Measurements from ENCODE around the gene RPS6KA5. TPM values are rescaled to one million over a fixed set of nuclear protein-coding genes. Genes with fewer than 3 reads are reported as not detected.
"Not testable (repeated sequence)": the region's sequence is repeated elsewhere in the genome, so short reads cannot be mapped to it uniquely, and the experiment has no call there.

RPS6KA5 gene
- polyA plus RNA-seq, 12 donors = 6.0 to 14.3 (median 8.7) TPM; not detected in 1

DNA sequence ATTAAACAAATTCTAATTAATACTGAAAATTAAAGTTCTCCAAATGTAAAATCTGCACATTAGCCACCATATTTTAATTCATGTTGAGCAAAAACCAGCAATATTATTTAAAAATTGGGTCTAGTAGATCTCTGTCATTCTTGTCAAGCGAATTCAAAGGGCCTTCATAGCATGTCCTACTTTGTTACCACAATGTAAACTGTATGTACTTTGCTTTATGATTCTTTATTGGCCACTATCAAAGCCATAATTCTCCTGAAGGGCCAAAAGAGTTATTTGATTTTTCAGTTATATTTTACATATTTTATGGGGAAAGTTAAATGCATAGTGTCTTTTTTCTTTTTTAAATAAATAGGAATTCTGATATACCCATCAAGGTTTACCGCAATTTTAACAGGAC is 117.9 kb downstream of the RPS6KA5 start:
- no peak for DNase-seq

DNA sequence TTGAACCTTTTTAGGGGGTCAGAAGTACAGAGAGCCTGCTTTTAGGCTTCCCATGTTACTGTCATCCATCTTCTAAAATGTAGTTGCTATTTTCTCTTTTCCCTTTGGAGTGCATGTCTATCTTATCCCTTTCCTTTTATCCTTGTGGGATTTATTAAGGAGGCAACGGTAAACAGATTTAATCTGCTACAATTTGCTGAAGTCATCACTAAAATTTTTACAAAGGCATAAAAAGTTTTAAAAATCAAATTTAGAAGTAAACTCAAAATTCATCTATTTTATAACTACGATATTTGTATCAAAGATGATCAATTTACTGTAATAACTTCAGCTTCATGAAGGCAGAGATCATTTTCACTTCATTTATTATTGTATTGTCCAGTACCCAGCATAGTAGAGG is 118.7 kb downstream of the RPS6KA5 start:
- no peak for DNase-seq

DNA sequence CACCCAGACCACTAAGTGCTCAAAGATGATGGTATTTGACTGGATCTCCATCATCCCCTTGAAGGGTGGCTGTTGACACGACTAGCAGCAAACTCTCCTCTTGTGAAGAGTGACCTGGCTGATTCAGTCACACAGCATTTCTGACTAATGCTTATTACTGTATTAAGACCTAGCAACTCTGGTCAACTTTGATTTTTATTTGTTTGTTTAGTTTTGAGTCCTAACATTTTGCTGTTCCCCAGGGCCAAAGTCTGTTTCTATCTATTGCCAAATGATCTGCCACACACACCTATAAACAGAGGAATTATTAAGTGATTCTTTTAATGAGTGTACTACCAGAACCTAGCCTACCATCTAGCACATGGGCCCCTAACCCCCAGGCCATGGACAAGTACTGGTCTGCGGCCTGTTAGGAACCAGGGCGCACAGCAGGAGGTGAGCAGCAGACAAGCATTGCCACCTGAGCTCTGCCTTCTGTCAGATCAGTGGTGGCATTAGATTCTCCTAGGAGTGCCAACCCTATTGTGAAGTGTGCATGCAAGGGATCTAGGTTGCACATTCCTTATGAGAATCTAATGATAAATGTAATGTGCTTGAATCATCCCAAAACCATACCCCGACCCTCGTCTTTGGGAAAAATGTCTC is 120.0 kb downstream of the RPS6KA5 start:
- DNase-seq = no peak

DNA sequence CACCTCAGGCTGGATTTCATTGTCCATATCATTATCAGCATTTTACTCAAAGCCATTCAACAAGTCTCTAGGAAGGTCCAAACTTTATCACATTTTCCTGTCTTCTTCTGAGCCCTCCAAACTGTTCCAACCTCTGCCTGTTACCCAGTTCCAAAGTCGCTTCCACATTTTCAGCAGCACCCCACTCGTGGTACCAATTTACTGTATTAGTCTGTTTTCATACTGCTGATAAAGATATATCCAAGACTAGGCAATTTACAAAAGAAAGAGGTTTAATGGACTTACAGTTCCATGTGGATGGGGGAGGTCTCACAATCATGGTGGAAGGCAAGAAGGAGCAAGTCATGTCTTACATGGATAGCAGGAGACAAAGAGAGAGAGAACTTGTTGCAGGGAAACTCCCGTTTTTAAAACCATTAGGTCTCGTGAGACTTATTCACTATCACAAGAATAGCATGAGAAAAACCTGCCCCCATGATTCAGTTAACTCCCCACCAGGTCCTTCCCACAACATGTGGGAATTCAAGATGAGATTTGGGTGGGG is 121.1 kb downstream of the RPS6KA5 start:
- not testable (repeated sequence) for DNase-seq

DNA sequence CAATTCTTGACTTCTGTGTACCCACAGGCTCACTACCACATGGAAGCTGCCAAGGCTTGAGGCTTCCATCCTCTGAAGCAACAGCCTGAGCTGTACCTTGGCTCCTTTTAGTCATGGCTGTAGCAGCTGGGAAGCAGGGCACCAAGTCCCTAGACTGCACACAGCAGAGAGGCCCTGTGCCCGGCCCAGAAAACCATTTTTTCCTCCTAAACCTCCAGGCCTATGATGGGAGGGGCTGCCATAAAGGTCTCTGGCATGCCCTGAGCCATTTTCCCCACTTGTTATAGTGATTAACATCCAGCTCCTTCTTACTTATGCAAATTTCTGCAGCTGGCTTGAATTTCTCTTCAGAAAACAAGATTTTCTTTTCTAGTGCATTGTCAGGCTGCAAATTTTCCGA is 121.8 kb downstream of the RPS6KA5 start:
- DNase-seq = no peak

DNA sequence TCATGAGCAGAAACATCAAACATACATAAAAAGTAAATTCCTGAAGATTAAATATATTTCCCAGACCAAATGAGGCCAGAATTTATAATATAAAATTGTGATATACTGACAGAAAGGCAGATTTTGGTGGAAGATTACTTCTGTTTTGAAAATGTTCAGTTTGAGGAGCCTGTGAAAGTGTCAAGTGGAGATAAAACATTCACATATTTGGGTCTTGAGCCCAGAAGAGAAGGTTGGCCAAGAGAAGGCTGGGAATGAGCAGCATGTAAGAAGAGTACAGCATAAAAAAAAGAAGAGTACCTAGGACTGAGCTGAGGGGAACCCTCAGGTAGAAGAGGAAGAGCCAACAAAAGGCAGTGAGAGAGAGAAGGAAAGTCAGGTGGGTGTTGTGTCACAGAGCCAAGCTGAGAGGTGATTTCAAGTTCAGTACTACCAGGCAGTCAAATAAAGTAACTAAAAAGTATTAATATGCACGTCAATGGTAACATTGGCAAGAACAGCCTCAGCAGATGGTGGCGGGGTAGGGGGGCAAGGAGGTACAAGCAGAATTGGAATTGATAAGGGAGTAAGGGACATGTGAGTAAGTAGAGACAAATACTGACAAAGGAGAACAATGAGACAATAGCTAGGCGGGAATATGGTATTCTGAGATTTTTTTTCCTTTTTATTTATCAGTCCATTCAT is 123.5 kb downstream of the RPS6KA5 start:
- DNase-seq = no peak

DNA sequence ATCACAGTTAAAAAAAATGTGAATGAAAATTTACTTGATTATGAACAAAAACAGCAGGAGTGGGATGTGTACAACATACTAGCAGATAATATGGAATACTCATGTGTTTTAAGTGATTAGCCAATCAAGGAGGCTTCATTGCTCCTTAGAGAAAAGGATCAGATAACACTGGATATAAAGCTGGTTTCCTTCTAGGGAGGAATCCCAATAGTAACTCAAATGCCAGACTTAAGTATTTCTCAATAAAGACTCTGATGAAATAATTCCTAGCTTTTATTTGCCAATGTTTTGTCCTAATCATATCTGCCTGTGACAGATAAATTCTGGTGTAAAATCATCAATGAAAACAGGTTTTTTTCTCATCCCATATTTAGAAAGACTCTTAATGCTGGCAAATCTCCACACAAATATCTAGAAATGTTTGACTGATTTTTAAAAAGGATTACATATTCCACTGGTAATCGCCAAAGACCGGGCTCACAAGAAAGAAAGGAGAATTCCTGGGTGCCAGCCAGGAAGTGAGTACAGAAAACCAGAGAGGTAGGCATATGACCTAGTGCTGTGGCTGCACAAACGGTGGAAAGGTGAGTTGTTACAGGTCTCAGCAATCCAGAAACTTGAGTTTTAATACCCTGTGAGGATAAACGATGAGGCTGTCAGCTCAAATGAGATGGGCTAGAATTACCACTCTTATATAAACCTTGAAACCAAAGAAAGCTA is 135.7 kb downstream of the RPS6KA5 start:
- DNase-seq = no peak

DNA sequence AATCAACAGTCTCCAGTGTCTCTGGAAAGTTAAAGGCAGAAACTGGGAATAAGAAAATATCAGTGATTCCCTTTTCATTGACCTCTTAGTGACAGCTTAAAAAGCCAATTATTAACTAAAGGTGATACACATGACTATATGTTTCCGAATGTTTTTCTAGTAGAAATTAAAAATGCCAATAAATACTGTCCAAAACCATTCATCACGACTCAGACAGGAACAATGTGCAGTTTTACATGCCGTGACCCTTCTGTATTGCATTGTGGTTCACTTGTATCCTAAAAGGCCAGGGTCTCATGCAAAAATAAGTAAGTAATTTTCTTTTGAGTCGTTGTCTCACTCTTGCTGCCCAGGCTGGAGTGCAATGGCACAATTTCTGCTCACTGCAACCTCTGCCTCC is 138.3 kb downstream of the RPS6KA5 start:
- no peak for DNase-seq

DNA sequence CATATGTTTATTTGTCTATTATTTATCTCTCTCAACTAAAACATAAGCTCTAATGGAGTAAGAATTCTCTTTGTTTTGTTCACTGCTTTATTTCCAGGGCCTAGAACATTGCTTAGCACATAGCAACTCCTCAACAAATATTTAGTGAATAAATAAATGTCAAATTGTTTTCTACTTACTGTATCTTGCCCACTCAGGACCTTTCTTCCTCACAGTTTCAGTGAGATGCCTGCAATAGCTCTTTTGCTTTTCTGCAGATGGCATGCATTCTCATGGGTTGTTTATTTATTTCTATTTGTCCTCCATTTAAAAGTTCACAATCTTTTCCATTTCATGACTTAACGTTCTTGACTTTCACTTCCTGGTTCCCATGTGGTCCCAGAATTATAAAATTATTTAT is 149.3 kb downstream of the RPS6KA5 start:
- DNase-seq = no peak

DNA sequence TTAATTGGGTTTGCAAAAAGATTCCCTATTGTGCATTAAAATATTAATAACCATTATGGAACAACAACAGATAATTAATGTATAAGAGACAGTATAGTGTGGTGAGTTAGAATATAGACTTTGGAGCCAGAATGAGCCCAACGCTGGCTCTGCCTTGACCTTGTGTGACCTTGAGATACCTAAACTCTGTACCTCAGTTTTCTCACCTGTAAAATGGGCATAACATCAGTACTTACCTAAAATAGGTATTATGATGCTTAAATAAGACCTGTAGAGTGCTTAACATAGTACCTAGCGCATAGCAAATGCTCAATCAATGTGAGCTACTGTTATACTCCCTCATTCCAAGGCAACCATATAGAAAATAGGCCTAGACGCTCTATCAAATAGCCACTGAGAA is 153.3 kb downstream of the RPS6KA5 start:
- no peak for DNase-seq

DNA sequence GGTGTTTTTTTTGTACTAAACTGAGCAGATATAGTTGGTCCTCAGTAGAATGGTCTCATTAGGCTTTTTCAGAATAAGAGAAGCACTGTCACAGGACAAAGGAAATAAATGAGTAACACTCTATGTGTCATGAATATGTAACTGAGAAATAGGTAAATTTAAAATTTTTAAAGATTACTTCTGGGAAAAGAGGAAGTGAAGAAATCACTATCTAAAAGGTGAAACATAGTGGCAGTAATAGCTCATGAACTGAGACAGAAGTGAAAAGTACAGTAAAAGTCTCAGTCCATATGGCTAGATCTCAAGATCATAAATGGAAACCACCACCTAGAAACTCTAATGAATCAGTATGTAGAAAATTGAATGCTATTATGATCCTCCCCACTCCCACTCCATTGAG is 154.9 kb downstream of the RPS6KA5 start:
- DNase-seq = no peak

DNA sequence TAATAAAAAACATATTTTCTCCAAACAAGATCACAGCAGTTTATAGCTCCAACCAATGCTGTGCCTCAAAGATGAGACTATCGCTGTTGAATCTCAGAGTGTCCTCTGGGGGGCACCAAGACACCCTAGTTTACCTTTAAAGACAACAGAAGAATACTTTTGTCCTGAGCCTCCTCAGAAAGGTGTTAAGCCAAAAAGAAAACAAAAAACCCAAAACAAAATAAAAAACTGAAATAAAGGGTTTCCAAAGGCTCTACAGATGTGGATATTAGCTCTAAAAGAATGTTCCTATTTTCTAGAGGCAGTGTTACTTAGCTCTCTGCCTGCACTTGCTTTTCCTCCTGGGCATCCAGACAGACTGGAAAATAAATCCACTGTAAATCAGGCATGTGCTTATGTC is 157.3 kb downstream of the RPS6KA5 start:
- peak; percentile 67 for DNase-seq

DNA sequence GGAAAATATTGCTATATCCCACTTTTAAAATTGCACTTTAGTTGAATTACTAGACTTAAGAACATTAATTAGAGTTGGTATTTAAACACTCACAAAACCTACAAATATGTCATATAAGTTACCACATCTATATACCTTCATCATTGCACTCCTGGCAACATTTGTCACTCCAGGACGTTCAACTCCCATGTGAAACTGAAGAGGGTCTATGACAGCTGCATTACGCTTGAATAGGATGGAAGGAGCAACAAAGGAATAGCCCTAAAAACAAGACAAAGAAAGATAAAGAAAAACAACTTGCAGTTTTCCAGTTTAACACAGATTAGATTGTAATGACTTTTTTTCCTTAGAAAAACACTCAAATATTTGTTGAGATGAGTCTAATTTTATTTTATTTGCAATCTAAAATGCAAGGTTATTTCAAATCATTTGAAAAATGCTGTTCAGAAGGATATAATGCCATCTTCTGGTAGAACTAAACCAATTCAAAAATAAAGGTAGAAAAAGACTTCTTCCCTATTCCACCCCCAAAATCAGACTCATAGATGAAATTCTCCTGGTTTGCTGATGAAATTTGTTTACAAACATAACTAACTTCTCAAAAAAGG is 159.9 kb downstream of the RPS6KA5 start:
- DNase-seq = no peak

DNA sequence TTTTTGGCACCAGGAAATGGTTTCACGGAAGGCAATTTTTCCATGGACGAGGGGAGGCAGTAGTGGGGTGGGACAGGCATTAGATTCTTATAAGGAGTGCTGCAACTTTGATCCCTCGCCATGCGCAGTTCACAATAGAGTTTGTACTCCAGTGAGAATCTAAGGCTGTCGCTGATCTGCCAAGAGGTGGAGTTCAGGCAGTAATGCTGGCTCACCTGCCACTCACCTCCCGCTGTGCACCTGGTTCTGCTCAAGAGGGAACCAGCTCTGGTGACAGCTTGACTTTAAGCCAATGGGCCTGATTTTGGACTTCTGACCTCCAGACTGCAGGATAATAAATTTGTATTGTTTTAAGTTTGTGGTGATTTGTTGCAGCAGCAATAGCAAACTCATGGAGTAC is 163.4 kb downstream of the RPS6KA5 start:
- no peak for DNase-seq

DNA sequence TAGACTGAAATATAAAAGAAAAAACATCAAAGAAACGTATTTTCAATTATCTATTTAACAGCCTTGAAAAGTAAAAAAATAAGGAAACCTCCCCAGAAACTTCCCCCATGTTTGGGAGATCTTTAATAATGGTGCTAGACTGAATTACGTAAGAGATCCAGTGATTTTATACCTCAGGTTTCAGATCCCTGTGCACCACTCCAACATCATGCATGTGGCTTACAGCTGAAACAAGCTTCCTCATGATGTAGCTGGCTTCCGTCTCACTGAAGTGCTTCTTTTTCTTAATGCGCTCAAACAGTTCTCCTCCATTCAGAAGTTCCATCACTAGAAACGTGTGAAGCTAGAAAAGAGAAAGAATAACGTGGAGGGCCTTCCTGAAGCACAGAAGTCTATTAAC is 166.2 kb downstream of the RPS6KA5 start:
- no peak for DNase-seq

DNA sequence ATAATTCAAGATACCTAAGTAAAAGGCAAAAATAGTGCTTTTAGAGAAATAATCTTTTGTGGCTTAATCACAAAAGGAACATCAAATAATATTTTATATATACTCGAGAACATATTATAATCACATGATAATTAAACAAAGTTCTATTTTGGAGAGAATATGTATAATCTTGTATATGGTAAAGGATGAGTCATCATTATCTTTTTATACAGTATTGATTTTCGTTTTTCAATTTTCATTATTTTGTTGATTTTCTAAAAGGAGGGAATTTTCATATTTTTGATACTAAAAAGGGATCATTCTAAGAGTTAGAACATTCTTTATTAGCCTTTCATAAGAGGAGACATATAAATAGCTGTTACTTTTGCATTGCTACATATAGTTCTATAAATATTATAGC is 166.9 kb downstream of the RPS6KA5 start:
- no peak for DNase-seq

DNA sequence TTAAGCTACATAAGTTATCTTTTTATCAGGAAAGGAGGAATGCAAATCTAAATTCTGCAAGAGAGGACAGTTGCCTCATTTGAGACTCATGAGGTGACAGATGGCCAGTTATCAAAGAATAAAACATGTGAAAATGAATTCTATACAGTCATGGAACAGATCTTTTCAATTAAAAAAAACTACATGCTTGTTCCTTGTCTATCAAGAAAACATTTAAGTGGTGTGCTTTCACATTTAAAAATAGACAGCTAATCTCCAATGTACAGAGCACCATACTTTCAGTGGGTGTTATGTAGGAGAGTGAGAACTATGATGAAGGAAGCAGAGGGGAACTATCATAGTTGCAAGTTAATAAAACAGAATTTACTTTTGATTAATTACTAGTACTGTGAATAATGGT is 167.5 kb downstream of the RPS6KA5 start:
- no peak for DNase-seq

DNA sequence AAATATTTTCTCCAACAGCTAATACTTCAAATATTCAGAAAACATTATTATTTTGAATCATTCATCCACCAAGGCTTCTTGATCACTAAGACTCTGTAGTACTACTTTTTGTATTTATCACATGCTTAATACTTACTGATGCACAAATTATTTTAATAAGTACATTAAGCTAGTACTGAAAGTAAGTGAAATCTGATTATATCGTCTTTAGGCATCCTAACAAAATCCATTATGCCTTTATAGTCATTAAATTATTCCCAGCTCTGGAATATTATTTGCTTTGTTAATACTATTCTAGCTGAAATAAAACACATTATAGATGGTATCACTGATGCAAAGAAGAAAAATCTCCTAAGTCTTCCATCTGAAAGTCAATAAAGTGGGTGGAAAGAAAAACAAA is 169.1 kb downstream of the RPS6KA5 start:
- DNase-seq = no peak

DNA sequence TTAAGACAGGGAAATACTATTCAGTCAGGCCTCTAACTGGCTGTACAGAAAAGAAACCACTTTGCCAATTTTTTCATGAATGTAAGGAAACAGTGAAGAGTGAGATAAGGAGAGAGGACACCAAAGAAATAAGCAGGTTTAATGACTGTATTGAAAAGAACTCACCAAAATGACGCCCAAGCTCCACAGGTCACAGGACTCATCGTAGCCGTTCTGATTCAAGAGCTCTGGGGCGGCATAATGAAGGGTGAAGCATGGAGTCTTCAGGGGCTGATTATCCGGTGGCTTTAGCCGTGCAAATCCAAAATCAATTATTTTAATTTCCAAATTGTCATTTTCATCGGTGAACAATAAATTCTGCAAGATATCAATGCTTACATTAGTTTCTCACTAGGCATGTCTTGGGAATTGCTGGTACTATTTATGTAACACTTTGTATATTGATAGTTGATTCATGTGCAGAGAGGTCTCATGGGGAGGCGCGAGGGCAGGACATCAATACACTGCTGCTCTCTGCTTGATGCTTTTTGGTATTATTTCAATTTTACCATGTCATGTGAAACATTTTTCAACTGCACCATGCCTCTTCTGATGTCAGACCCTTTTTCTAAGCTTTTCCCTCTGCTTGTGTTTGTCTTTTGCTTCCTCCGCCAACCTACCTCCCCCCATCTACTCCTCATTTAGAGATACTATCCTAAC is 170.0 kb downstream of the RPS6KA5 start:
- DNase-seq = no peak

DNA sequence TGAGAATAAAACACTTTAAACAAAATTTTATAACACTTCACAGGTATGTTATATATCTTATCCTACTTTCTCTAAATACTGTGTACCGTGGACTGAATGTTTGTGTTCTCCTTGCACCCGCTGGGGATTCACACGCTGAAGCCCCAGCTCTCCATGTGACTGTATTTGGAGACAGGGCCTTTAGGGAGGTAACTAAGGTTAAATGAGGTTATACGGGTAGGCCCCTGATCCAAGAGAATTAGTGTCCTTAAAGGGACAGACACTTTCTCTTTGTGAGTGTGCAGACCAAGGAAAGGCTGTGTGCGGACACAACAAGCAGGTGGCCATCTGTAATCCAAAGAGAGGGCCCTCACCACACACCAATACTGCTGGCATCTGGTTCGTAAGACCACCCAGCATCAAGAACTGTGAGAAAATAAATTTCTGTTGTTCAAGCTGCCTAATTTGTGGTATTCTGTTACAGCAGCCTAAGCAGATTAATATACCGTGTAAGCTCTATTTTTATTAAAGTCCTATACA is 174.1 kb downstream of the RPS6KA5 start:
- DNase-seq = no peak

DNA sequence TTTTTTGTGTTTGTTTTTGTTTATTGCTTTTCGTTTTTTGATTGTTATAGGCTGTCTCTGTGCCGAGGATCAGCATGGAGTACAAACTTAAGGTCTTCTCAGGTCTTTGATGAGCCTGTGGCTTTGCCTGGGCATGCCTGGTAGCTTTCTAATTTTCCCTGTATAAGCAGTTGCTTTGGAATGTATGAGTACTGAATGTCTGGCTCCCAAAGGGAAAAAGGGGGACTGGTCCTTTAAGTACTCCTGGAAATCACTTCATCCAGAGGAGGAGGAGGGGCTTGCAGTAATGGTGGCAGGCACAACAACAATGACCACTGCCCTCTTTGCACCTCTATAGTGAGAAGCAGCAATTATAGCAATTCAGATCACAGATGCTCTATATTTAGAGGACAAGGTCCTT is 176.7 kb downstream of the RPS6KA5 start:
- no peak for DNase-seq

DNA sequence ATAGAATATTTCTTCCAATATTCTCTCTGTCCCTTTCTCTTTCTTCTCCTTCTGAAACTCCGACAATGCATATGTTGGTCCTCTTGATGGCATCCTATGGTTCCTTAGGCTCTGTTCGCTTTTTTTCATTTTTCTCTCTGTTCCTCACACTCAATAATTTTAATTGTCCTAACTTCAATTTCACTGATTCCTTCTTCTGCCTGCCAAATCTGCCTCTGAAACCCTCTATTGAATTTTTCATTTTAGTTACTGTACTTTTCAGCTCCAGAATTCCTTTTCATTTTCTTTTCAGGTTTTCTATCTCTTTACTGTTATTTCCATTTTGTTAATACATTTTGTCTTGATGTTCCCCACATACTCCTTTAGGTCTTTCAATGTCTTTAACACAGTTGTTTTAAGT is 177.2 kb downstream of the RPS6KA5 start:
- no peak for DNase-seq
